WI38 (cell line): ENCODE measurements around the gene LDLRAP1.

ENCODE experiments used
- H3K4me3 ChIP-seq: 2 replicates; pipeline ENCODE4 v1.5.1; 2011; ENCODE audit warnings: low read depth, mild to moderate bottlenecking, control low read depth, low read length
- CTCF ChIP-seq: IDR thresholded peaks from 2 replicates; pipeline ENCODE4 v1.5.1; 2012; ENCODE audit warnings: low read depth, mild to moderate bottlenecking, control low read depth, low read length

Gene LDLRAP1

GRCh38 chr1:25566730-25567341 is 23.4 kb downstream of the LDLRAP1 start:
- no peak for TF ChIP-seq CTCF
- no peak overlapping the region for H3K4me3 ChIP-seq

DNA sequence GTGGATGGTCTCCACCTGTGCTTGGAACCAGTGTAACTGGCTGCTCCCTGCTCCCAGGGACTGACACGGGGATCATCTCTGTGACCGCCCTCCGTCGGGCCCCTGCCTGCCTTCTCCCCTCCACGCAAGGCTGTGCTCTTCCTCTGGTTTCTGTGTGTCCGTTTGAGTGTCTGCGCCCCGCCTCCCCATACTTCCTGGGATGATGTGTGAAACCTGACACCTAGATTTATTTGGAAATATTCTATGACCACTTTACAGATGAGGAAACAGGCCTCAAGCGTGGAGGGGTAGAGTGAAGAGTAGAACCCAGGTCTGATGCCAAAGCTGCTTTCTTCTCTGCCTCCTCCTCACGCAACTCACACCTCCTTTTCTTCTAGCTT is 24.3 kb downstream of the LDLRAP1 start:
- H3K4me3 ChIP-seq, result no peak overlapping the region
- no peak for TF ChIP-seq CTCF

DNA sequence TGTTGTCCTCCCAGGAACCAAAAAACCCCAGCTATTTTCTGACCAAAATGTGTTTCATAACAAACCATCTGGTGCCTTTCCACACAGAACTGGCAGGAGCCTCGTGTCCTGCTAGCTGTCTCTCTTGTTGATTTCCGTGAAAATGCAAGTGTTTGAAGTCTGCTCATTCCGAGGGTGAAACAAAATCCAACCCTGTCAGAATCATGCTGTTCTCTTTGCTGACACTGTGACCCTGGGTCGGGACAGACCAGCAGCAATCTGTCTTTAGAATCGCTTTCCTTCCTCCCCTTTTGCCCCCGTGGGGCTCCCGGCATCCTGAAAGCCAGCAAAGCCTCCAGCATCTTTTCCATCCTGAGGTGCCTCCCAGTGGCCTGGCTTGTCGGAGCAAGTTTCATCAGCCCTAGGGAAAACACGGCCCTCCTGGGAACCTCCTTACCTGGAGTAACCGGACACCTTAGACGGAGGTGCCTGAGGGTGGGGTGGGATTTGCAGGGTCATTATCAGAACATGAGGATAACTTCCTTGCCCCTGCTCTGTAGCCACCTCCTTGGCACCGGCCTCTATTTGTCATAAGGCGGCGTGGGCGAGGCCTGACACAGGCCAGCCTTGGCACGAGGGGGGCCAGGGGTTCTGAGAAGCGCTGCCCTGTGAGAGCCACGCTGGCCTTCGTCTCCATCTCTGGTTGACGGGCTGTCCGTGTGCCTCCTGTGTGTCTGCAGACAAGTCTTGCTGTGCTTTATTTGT is 24.9 kb downstream of the LDLRAP1 start:
- no peak overlapping the region for H3K4me3 ChIP-seq
- no peak for TF ChIP-seq CTCF

GRCh38 chr1:25568834-25569596 is 25.6 kb downstream of the LDLRAP1 start:
- H3K4me3 ChIP-seq, result no peak overlapping the region
- TF ChIP-seq CTCF, result no peak

DNA sequence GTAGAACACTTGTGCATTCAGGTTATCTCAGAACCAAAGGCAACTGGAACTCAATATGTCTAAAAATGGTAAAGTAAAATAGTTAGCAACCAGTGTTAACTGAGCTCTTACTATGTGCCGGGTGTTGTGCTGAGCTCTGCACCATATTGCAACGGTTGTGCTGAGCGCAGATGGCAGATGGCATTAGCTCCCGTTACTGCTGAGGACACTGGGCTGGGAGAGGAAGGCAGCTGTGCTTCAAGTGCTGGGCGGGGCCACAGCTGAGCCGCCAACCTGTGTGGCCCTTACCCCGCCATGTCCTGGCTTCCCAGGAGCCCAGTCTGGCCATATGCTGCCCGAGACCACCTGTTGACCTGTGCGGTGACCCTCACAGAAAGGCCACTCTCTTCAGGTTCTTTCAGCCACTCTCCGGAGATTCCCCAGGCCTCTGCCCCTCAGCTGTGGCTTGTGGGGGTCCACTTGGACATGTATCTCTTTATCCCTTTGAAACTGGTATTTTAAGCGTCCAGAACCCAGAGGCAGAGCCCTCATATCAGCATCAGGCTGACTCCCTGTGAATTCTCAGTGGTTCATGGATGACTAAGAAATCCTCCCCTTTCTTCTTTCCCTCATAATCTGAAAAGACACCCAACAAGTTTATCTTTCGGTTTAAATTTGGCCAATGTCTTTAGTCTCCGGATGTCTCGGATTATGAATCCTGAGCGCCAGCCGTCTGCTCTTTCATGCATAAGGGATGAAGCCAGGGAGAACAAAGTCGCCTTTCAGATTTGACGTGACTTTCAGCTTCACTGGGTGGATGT is 26.4 kb downstream of the LDLRAP1 start:
- H3K4me3 ChIP-seq, result no peak overlapping the region
- TF ChIP-seq CTCF, result no peak

DNA sequence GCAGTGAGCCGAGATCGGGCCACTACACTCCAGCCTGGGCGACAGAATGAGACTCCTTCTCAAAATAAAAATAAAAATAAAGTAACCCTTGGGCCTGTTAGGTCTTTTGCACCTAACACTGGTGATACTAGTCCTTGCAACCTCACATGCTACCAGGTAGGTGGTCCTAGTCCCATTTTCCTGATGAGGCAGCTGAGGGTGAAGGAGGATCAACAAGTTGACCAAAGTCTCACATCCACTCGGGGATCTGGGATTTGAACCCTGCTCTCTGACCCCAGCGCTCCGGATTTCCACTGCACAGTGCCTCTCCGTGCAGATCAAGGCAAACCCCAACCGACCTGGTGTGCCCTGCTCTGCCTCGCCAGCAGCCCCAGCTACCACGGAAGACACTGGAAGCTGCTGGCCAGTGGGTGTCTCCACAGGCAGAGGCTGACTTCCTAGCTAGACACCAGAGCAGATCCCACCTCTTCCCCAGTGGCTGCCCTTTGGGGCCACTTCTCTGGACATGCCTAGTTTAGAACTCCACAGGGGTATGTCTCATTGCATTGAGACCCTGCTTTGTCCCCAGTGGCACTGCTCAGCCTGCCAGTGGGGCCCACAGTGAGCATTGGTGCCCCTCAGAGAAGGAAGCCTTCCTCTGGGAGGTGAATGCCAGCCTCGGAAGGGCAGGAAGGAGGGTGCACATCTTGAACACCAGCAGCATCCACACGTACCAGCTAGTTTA is 27.6 kb downstream of the LDLRAP1 start:
- H3K4me3 ChIP-seq, result no peak overlapping the region
- TF ChIP-seq CTCF, result no peak
